Natural killer cell (primary cell): Measurements from ENCODE around the gene RLN3. TPM values are rescaled to one million over a fixed set of nuclear protein-coding genes. Genes with fewer than 3 reads are reported as not detected.

Experiments
- ATAC-seq, 3 donors: fragments of 150-1000 bp in 2 of 3; fragments of 200-7000 bp in 1 of 3; cut with Tn5 transposase; 1 replicate in 1 of 3; 2 replicates in 2 of 3; pipeline ENCODE4 v1.10.0; 2021; ENCODE audit warnings: mild to moderate bottlenecking in 2 of 3, moderate library complexity in 2 of 3
- DNase-seq, 2 donors: peaks; one replicate each; pipeline versions ENCODE4 v3.0.0 to v3.0.0-alpha.2; 2013 to 2021; ENCODE audit warnings: mixed read lengths in 1 of 2
- H3K27ac ChIP-seq: one replicate; pipeline ENCODE4 v1.5.1; 2013; ENCODE audit warnings: mild to moderate bottlenecking, low read length
- H3K27me3 ChIP-seq: one replicate; pipeline ENCODE4 v1.6.1; 2013; ENCODE audit warnings: low read length; ENCODE audit not compliant: control insufficient read depth, insufficient read depth
- H3K36me3 ChIP-seq: one replicate; pipeline ENCODE4 v1.6.1; 2013; ENCODE audit warnings: low read length; ENCODE audit not compliant: control insufficient read depth, insufficient read depth
- H3K4me1 ChIP-seq: one replicate; pipeline ENCODE4 v1.6.1; 2013; ENCODE audit warnings: low read length; ENCODE audit not compliant: control insufficient read depth, insufficient read depth
- H3K4me3 ChIP-seq: one replicate; pipeline ENCODE4 v1.5.1; 2013; ENCODE audit warnings: low read length
- H3K9me3 ChIP-seq: one replicate; pipeline ENCODE4 v1.6.1; 2013; ENCODE audit warnings: low read length; ENCODE audit not compliant: control insufficient read depth, insufficient read depth
- H3K27ac Mint-ChIP-seq, 2 donors: one replicate each; pipeline ENCODE4 v1.8.0; 2022; ENCODE audit warnings: mild to moderate bottlenecking in 2 of 2, mixed read lengths in 2 of 2, moderate library complexity in 1 of 2
- H3K27me3 Mint-ChIP-seq, 2 donors: one replicate each; pipeline ENCODE4 v1.8.0; 2022; ENCODE audit warnings: low read depth in 2 of 2, mixed read lengths in 2 of 2
- H3K36me3 Mint-ChIP-seq: one replicate; pipeline ENCODE4 v1.8.0; 2022; ENCODE audit warnings: mixed read lengths
- H3K4me1 Mint-ChIP-seq, 2 donors: one replicate each; pipeline ENCODE4 v1.8.0; 2022; ENCODE audit warnings: mixed read lengths in 2 of 2
- H3K4me3 Mint-ChIP-seq: one replicate; pipeline ENCODE4 v1.8.0; 2022; ENCODE audit warnings: mild to moderate bottlenecking, moderate library complexity, mixed read lengths
- H3K9me3 Mint-ChIP-seq, 2 donors: one replicate each; pipeline ENCODE4 v1.8.0; 2022; ENCODE audit warnings: mixed read lengths in 2 of 2
- WGBS: methylation state at CpG from one replicate; pipeline ENCODE4 v1.1.7; 2013; ENCODE audit warnings: missing lambda C conversion rate; ENCODE audit not compliant: insufficient coverage; 5-methylcytosine and 5-hydroxymethylcytosine counted together
- intact Hi-C: fragments of 100-400 bp; cut with micrococcal nuclease; formaldehyde crosslinking; loops from one replicate; pipeline ENCODE4 v1.14.2; 2022
- total RNA-seq, 4 donors: library from RNA; stranded (reverse); fragments of 120-200 nt in 1 of 4; gene quantifications; one replicate each; pipeline versions ENCODE4 v1.2.3 to v1.2.4, GENCODE V29; 2013 to 2022
- TF ChIP-seq, protein P1 (sequence below): fragments of 200-600 bp; IDR thresholded peaks from one replicate; pipeline ENCODE4 v1.8.0; 2022; ENCODE audit warnings: antibody characterized with exemption

Gene RLN3
- total RNA-seq, 3 donors from 2014 or later (not counting 1 experiment from before 2014, with no cell fraction given), result not detected

DNA sequence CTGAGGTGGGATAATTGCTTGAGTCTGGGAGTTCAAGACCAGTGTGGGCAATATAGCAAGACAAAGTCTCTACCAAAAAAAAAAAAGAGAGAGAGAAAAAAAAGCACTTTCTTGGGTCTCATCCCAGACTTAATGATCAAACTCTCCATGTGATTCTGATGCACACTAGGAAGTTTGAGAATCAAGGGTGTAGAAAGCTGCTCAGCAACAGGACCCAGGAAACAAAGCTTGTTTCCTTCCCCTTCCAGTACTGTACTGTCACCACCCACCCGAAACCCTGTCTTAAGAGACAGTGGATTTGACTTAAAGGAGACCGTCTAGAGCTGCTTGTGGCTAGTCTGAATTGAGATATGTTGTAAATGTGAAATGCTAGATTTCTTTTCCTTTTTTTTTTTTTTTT lies 50.5 kb downstream of the RLN3 start:
- 86% methylated on average over 1 of the region's 2 CpGs for WGBS
- ATAC-seq (no peak), DNase-seq (no peak)
- H3K4me3 ChIP-seq, result no peak overlapping the region
- Mint-ChIP-seq H3K27me3 (no peaks in the 10 kb centered on the region), H3K36me3 (no peaks in the 10 kb centered on the region), H3K9me3 (no peaks in the 10 kb centered on the region), H3K27ac (no peak overlapping the region), H3K4me3 (no peak overlapping the region), H3K4me1 (peaks cover 20 to 33% of the 10 kb centered on the region in 2 donors)
- no peaks in the 10 kb centered on the region for H3K27me3 ChIP-seq
- intact Hi-C loops, result no loop called here
- H3K4me1 ChIP-seq, result peaks cover 38% of the 10 kb centered on the region
- TF ChIP-seq, protein P1, sequence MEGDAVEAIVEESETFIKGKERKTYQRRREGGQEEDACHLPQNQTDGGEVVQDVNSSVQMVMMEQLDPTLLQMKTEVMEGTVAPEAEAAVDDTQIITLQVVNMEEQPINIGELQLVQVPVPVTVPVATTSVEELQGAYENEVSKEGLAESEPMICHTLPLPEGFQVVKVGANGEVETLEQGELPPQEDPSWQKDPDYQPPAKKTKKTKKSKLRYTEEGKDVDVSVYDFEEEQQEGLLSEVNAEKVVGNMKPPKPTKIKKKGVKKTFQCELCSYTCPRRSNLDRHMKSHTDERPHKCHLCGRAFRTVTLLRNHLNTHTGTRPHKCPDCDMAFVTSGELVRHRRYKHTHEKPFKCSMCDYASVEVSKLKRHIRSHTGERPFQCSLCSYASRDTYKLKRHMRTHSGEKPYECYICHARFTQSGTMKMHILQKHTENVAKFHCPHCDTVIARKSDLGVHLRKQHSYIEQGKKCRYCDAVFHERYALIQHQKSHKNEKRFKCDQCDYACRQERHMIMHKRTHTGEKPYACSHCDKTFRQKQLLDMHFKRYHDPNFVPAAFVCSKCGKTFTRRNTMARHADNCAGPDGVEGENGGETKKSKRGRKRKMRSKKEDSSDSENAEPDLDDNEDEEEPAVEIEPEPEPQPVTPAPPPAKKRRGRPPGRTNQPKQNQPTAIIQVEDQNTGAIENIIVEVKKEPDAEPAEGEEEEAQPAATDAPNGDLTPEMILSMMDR, result no peak
- H3K27ac ChIP-seq, result no peak overlapping the region
- H3K36me3 ChIP-seq, result no peaks in the 10 kb centered on the region
- H3K9me3 ChIP-seq, result no peaks in the 10 kb centered on the region

Other genes starting within 250 kb of the RLN3 start
- gene ZSWIM4, start 232.7 kb upstream of the RLN3 start, total RNA-seq, result 1 to 10 TPM; 5.8 to 5.9 (median 5.9) TPM
- 1 to 10 TPM; 2.6 to 6.3 (median 3.0) TPM for gene NANOS3, start 151.0 kb upstream of the RLN3 start, total RNA-seq
- gene BRME1, start 122.0 kb upstream of the RLN3 start, total RNA-seq, result 1 to 10 TPM; 3.8 to 7.7 (median 4.0) TPM
- gene CC2D1A, start 121.9 kb upstream of the RLN3 start, total RNA-seq, result 10 to 100 TPM; 42.8 to 49.3 (median 48.4) TPM
- under 1 TPM in 1 of 3 donors, not detected in 2; 0.61 TPM for gene PODNL1, start 89.7 kb upstream of the RLN3 start, total RNA-seq
- gene DCAF15, start 75.6 kb upstream of the RLN3 start, total RNA-seq, result 100 to 1,000 TPM; 121 to 149 (median 124) TPM
- gene RFX1, start 21.8 kb upstream of the RLN3 start, total RNA-seq, result 10 to 100 TPM; 26.0 to 31.8 (median 30.5) TPM
- gene IL27RA, start 3.6 kb downstream of the RLN3 start, total RNA-seq, result 10 to 100 TPM; 38.4 to 61.1 (median 58.0) TPM
- gene PALM3, start 33.9 kb downstream of the RLN3 start, total RNA-seq, result not detected
- 1 to 10 TPM; 2.4 to 4.1 (median 2.4) TPM for gene MISP3, start 44.6 kb downstream of the RLN3 start, total RNA-seq
- gene C19orf67, start 57.6 kb downstream of the RLN3 start, total RNA-seq, result under 1 TPM in 2 of 3 donors, not detected in 1; 0.35 to 0.53 TPM
- gene SAMD1, start 62.6 kb downstream of the RLN3 start, total RNA-seq, result 10 to 100 TPM; 30.8 to 33.0 (median 30.9) TPM
- gene PRKACA, start 89.6 kb downstream of the RLN3 start, total RNA-seq, result 10 to 100 TPM; 68.6 to 71.8 (median 69.3) TPM
- 1 to 10 TPM; 4.5 to 5.5 (median 4.8) TPM for gene ASF1B, start 108.4 kb downstream of the RLN3 start, total RNA-seq
- 10 to 100 TPM; 47.3 to 54.3 (median 52.7) TPM for gene ADGRL1, start 178.0 kb downstream of the RLN3 start, total RNA-seq